ENCODE results near the gene FMNL1.
A peak's percentile ranks its signal among the peaks of the same experiment; 100 is the strongest.

FMNL1 gene

GRCh38 chr17:45284176-45285140 is 62.8 kb downstream of the FMNL1 start:
- TF ChIP-seq CTCF (IDR thresholded peaks at IDR 0.05; ENCODE audit: borderline replicate concordance, insufficient read depth, low read depth, low read length) = peak; percentile 44; the same call in 1 of the 2 replicates
- no peak overlapping the region for H3K4me3 ChIP-seq (ENCODE audit: low read depth, low read length)

DNA sequence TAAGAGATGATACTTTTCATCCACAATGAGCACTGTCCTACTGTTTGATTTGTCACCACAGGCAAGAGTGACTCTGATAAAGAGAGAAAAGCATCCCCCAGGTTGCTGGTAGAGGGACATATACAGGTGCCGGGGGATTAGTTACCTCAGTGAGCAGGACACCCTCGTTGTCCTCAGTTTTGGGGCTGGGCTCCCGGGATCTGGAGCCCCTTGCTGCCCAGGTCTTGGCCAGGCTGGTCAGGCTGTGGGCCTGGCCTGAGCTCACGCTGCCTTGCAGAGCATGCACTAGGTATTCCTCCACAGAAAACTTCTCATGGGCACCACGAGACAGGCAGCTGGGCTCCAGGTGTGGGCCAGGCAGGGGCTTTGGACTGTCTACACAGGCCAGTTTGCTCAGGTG is 64.6 kb downstream of the FMNL1 start:
- H3K4me3 ChIP-seq (ENCODE audit: low read depth, low read length) = no peak overlapping the region
- TF ChIP-seq CTCF (IDR thresholded peaks at IDR 0.05; ENCODE audit: borderline replicate concordance, insufficient read depth, low read depth, low read length) = no peak

DNA sequence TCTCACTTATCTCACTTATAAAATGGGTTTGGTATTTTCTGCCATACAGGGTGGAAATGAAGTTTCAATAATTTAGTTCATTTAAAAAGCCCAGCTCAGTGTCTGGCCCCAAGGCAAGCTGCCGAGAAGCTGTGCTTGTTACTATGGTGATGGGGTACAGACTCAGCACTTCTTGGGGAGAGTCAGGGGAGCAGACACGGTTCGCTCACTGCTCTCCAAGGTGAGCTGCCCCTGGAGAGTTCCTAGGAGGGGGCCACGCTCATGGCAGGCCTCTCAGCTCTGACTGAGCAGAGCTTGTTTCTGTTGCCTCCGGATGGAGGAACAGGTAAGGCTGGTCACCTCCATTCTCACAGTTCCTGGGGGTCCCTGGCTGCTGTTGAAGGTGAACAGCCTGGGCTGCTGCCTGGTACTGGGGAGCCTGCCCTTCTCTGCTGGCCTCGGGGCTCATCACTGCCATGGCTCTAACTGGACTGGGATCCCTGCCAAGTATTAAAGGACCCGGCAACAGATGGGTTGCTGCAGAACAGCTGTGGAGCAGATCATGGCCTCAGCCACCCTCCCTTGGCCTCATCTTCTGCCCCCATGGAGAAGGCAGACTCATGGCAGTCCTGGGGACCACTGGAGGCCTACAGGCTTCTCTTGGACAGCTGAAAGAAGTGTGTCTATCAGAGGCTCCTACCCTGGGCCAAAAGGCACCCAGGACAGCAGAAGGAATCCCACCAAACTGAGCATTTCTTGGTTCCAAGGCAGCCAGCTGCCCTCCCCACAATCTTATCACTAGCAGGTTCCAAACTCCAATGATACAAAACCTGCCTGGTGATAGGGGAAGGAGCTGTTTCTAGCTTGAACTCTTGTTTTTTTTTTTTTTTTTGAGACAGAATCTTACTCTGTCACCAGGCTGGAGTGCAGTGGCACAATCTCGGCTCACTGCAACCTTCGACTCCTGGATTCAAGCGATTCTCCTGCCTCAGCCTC is 66.1 kb downstream of the FMNL1 start:
- no peak for TF ChIP-seq CTCF (IDR thresholded peaks at IDR 0.05; ENCODE audit: borderline replicate concordance, insufficient read depth, low read depth, low read length)
- H3K4me3 ChIP-seq (ENCODE audit: low read depth, low read length) = no peak overlapping the region

GRCh38 chr17:45288825-45289224 is 67.1 kb downstream of the FMNL1 start:
- no peak overlapping the region for H3K4me3 ChIP-seq (ENCODE audit: low read depth, low read length)
- TF ChIP-seq CTCF (IDR thresholded peaks at IDR 0.05; ENCODE audit: borderline replicate concordance, insufficient read depth, low read depth, low read length) = no peak

DNA sequence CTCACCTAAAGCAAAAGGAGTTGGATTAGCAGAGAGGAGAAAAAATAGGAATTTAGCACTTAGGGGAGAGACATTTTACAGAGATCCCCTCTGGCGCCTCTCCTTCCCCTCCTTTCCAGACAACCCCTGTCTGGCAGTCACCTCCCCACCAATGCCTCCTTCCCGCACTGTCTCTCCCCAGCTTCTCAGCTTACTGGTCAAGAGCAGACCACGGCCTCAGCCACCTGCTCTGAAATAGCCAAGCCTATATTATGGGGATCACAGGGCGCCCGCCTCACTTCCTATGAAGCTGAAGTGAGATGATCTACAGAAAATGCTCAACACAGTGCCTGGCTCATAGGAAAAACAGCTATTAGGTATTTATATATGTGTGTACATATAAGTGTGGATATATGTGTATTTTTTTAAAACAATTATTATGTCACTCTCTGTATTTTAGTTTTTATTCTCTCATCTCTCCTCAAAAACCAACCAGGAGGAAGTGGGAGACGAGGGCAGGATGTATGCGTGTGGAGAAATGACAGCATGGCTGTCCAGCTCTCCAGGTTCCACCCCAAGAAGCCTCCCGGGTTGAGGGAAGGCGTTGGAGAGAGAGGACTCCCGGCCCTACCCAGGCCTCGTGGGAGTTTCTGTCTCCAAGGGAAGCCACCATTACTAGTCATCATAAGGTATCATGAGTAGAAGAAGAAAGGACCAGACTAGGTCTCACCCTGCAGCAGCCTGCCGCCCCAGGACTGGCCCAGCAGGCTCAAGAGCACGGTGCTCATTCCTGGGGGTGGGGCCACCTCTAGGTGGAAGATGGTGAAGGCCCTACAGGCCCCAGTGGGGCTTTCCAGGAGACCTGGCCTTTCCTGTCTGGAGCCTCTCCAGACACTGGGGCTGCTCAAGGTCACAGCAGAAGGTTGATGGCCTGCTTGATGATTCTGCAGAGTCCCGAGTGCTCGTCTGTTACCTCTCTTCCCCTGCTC is 67.9 kb downstream of the FMNL1 start:
- no peak overlapping the region for H3K4me3 ChIP-seq (ENCODE audit: low read depth, low read length)
- TF ChIP-seq CTCF (IDR thresholded peaks at IDR 0.05; ENCODE audit: borderline replicate concordance, insufficient read depth, low read depth, low read length) = no peak

DNA sequence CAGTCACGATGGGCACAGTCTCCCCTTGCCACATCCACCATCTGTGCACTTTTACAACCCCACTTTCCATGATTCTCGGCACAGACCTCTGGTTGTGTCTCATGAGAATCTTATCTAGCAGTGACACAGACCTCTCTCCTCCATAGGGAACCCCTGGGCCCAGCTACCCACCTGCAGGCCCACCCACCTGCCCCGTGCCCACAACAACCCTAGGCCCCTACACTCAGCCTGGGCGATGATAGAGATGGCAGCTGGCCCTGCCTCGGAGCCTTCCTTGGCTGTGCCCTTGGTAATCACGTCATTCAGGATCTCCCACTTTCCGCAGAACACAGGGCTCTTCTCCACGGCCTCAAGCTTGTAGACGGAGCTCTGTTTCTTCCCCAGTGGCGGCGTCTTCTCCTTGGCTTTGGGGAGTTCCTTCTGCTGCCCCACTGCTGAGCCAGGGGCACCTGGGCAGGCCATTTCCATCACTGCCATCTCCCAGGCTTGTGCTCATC is 68.6 kb downstream of the FMNL1 start:
- no peak overlapping the region for H3K4me3 ChIP-seq (ENCODE audit: low read depth, low read length)
- TF ChIP-seq CTCF (IDR thresholded peaks at IDR 0.05; ENCODE audit: borderline replicate concordance, insufficient read depth, low read depth, low read length) = no peak
